ENCODE data around the gene LAMC3. TPM values are rescaled to one million over a fixed set of nuclear protein-coding genes. Genes with fewer than 3 reads are reported as not detected.

Gene LAMC3
- total and polyA plus RNA-seq, 9 of the 15 experiments (the other 6 are each of a cell fraction or from before 2014, with no cell fraction given): 0.10 TPM; not detected in 8

DNA sequence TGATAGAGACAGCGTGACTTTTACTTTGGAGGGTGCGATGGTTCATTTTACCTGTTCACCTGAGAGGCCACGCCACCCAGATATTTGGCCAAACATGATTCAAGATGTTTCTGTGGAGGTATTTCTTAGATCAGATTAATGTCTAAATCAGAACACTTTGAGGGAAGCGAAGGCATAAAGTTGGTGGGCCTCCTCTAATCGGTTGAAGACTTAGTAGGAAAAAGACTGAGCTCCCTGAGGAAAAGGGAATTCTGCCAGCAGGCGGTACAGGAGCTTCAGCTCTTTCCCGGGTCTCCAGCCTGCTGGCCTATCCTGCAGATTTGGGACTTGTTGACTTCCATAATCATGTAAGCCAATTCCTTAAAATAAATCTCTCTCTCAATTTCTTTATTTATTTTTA, 7.0 kb upstream of the LAMC3 start:
- FAIRE-seq (no peak), ATAC-seq (no peak), DNase-seq (ENCODE audit: extremely low read depth in 1 of 4, low spot score in 3 of 4) (no peak)
- intact Hi-C loops (cut with micrococcal nuclease): no loop called here
- no peaks in the 10 kb centered on the region for H3K9me3 ChIP-seq (replicated peaks; ENCODE audit: control insufficient read depth, insufficient read depth, low read depth, low read length)
- H4K20me1 ChIP-seq (replicated peaks; ENCODE audit: control insufficient read depth, insufficient read depth, low read length): peaks cover 41% of the 10 kb centered on the region
- no peaks in the 10 kb centered on the region for H3K9me1 ChIP-seq (ENCODE audit: control insufficient read depth, insufficient read depth, low read length)
- BruUV-seq (replicated peaks): no TSS peak
- no peak overlapping the region for H3K9ac ChIP-seq (ENCODE audit: insufficient read depth in 1 of 2, low read depth in 2 of 2, low read length in 2 of 2)
- ChIA-PET CTCF (ENCODE audit: low intra/inter-chr PET ratio) (interaction anchor here (0.9 kb wide), 1 partner anchor 44 kb away, joined by 3 read pairs; no protein-coding TSS in a partner anchor), POLR2A (interaction anchor here (0.6 to 13.1 kb wide), 12 partner anchors 7 to 199 kb away, joined by 3 to 131 read pairs (median 6); no protein-coding TSS in a partner anchor)
- peaks cover 67 to 84% of the 10 kb centered on the region in 2 experiments for H3K27me3 ChIP-seq (ENCODE audit: control insufficient read depth in 2 of 2, insufficient read depth in 2 of 2, low read length in 2 of 2)
- no peak overlapping the region for H3K4me2 ChIP-seq (ENCODE audit: insufficient read depth, low read length)
- H3K4me1 ChIP-seq (replicated peaks in 1 of 2; ENCODE audit: control insufficient read depth in 2 of 2, insufficient read depth in 2 of 2, low read length in 2 of 2): peaks cover 0 to 12% of the 10 kb centered on the region in 2 experiments; a peak in 3 of 5 replicates
- no peak overlapping the region for H3K4me3 ChIP-seq
- in situ Hi-C loops (cut with MboI): no loop called here
- WGBS (ENCODE audit: insufficient coverage, low coverage, missing lambda C conversion rate): 1% methylated on average over 7 of the region's 7 CpGs
- no peak overlapping the region for H2AFZ ChIP-seq (ENCODE audit: low read depth, low read length)
- H3K79me2 ChIP-seq (ENCODE audit: control insufficient read depth, insufficient read depth, low read length): no peaks in the 10 kb centered on the region
- no peaks in the 10 kb centered on the region for H3K36me3 ChIP-seq (ENCODE audit: control insufficient read depth, insufficient read depth, low read length)
- no peak overlapping the region for H3K27ac ChIP-seq (ENCODE audit: extremely low read depth, low read depth, low read length)
- TF ChIP-seq MYBL2 (IDR thresholded peaks at IDR 0.05; ENCODE audit: low read depth) (no peak), MYBL2 (CRISPR knock-in tag; IDR thresholded peaks at IDR 0.05; ENCODE audit: borderline replicate concordance) (no peak), NCOA2 (IDR thresholded peaks at IDR 0.05; ENCODE audit: partially characterized antibody in 2 of 2) (no peak), TAF9B (IDR thresholded peaks at IDR 0.05; ENCODE audit: partially characterized antibody) (no peak), ZNF12 (CRISPR knock-in tag; IDR thresholded peaks at IDR 0.05) (no peak), ZNF589 (CRISPR knock-in tag; IDR thresholded peaks at IDR 0.05; ENCODE audit: low read depth) (no peak), PHF21A (IDR thresholded peaks at IDR 0.05; ENCODE audit: borderline replicate concordance, low read depth) (no peak), LCOR (CRISPR knock-in tag; IDR thresholded peaks at IDR 0.05) (no peak), SMARCA4 (IDR thresholded peaks at IDR 0.05) (no peak), CC2D1A (IDR thresholded peaks at IDR 0.05) (no peak), CREM (IDR thresholded peaks at IDR 0.05; ENCODE audit: low read depth) (no peak), NR2C1 (IDR thresholded peaks at IDR 0.05) (no peak), NR2C1 (tag; IDR thresholded peaks at IDR 0.05) (no peak), JUND (IDR thresholded peaks at IDR 0.05; ENCODE audit: borderline replicate concordance, low read depth, low read length) (no peak), JUND (tag; IDR thresholded peaks at IDR 0.05; ENCODE audit: borderline replicate concordance, low read depth, low read length) (no peak), ZFX (CRISPR knock-in tag; IDR thresholded peaks at IDR 0.05) (no peak), CBX2 (IDR thresholded peaks at IDR 0.05; ENCODE audit: insufficient read depth, low read length, poor library complexity, severe bottlenecking) (no peak)
- TF ChIP-seq, protein P1, sequence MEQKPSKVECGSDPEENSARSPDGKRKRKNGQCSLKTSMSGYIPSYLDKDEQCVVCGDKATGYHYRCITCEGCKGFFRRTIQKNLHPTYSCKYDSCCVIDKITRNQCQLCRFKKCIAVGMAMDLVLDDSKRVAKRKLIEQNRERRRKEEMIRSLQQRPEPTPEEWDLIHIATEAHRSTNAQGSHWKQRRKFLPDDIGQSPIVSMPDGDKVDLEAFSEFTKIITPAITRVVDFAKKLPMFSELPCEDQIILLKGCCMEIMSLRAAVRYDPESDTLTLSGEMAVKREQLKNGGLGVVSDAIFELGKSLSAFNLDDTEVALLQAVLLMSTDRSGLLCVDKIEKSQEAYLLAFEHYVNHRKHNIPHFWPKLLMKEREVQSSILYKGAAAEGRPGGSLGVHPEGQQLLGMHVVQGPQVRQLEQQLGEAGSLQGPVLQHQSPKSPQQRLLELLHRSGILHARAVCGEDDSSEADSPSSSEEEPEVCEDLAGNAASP (IDR thresholded peaks at IDR 0.05): no peak
- TF ChIP-seq, protein P2, sequence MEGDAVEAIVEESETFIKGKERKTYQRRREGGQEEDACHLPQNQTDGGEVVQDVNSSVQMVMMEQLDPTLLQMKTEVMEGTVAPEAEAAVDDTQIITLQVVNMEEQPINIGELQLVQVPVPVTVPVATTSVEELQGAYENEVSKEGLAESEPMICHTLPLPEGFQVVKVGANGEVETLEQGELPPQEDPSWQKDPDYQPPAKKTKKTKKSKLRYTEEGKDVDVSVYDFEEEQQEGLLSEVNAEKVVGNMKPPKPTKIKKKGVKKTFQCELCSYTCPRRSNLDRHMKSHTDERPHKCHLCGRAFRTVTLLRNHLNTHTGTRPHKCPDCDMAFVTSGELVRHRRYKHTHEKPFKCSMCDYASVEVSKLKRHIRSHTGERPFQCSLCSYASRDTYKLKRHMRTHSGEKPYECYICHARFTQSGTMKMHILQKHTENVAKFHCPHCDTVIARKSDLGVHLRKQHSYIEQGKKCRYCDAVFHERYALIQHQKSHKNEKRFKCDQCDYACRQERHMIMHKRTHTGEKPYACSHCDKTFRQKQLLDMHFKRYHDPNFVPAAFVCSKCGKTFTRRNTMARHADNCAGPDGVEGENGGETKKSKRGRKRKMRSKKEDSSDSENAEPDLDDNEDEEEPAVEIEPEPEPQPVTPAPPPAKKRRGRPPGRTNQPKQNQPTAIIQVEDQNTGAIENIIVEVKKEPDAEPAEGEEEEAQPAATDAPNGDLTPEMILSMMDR (IDR thresholded peaks at IDR 0.05 in 2 of 3, conservative IDR thresholded peaks at IDR 0.05 in 1 of 3; ENCODE audit: insufficient read depth in 2 of 3, low read depth in 1 of 3, low read length in 3 of 3): no peak
- TF ChIP-seq, protein P3, sequence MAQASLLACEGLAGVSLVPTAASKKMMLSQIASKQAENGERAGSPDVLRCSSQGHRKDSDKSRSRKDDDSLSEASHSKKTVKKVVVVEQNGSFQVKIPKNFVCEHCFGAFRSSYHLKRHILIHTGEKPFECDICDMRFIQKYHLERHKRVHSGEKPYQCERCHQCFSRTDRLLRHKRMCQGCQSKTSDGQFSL (CRISPR knock-in tag; IDR thresholded peaks at IDR 0.05): no peak
- TF ChIP-seq, protein P3 (tag; IDR thresholded peaks at IDR 0.05): no peak

All from K562 (cell line).